Hematopoietic multipotent progenitor cell treated with erythropoietin and hydrocortisone succinate and interleukin-3 and kit ligand, for 4 days (in vitro differentiated cells): ENCODE results near the gene TUBB3.
"Not testable (repeated sequence)": the region's sequence is repeated elsewhere in the genome, so short reads cannot be mapped to it uniquely, and the experiment has no call there.

Experiments
- DNase-seq: peaks from one replicate; pipeline ENCODE4 v3.0.0-alpha.2; 2015

TUBB3 gene

GRCh38 chr16:89918453-89919347, 4.4 kb upstream of the TUBB3 start, which contains the start of gene MC1R:
Gene MC1R, plus strand, starts transcription at chr16:89918862. Its CDS starts 397 bp downstream, at chr16:89919259.
- peak; percentile 84 for DNase-seq

GRCh38 chr16:89919535-89920406, 3.4 kb upstream of the TUBB3 start:
- DNase-seq, result no peak

GRCh38 chr16:89920723-89921122, 2.4 kb upstream of the TUBB3 start:
- no peak for DNase-seq

- no peak for DNase-seq
Measured at GRCh38 chr16:89921131-89921701, 1.9 kb upstream of the TUBB3 start.

- peak; percentile 74 for DNase-seq
Measured at GRCh38 chr16:89921702-89922476, 1.3 kb upstream of the TUBB3 start.

DNA sequence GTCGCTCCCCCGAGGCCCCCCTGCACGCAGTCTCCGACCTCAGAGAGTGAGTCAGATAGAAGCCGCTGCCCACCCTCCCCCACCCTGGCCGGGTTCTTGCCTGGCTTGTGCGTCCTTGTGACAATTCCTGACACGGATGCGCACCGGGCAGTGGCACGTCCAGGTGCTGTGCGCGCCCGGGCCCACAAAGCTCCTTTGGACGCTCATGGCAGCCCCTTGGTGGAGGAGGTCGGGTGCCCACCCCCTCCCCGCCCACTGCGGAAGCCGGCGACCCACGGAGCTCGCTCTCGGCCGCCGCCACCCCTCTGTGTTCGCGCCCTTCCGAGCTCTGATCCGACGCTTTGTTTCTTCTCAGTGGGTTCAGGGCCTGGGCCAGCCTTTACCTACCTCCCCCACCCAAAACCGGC, 662 bp upstream of the TUBB3 start:
- DNase-seq, result peak; percentile 81

DNA sequence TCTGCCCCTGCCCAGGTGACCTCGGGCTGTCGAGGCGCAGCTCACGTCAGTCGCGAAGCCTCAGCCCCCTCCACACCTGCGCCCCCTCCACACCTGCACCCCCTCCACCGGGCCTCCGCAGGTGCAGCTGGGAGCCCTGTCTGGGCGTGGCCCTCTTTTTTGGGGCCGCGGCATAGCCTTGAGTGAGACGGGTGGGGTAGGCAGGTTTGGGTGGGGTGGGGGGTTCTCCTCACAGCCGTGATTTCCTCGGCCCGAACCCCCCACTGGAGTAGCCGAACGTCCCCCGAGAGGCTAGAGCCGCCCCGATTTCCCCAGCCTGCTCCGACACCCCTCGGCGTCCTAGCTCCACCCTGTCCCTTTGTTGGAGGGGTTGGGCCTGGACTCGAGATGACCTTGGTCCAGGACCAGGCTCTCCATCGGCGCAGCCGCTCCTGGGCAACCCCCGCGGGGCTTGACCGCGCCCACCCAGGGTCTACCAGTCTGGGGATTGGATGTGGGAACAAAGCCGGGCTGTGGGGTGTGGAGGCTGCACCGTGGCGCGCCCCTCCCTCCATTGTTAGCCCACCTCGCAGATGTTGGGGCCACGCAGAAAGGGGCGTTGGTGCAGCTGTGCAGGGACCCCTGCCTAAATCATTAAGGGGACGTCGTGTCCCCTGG, 626 bp downstream of the TUBB3 start:
- no peak for DNase-seq

DNA sequence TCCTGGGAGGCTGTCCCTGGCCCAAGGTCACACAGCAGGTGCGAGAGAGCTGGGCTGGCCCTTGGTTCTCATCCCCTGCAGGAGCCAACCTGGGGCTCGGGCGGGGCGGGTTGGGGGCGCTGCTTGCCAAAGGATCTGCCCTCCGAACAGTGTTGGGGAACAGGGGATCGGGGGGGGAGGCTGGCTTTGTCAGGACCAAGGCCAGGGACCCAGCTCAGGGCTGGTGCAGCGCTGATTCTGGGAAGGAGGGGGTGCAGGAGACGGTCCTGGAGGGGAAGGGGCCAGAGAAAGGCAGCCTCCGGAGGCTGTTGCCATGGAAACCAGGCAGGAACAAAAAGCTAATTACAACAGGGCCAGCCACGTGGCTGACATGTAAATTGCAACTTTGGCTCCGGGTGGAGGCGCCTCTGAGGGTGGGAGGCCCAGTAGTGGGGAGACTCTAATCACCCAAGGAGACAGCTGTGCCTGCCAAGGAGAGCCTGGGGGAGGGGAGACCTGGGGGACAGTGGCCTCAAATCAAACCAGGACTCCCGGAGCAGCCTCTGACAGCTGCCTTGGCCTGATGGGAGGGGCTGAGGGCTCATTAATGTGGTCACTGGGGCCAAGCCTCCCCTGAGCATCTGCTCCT, 1.3 kb downstream of the TUBB3 start:
- peak; percentile 70 for DNase-seq

GRCh38 chr16:89924925-89925307, 1.8 kb downstream of the TUBB3 start:
- DNase-seq, result no peak

GRCh38 chr16:89925596-89926079, 2.5 kb downstream of the TUBB3 start:
- DNase-seq, result no peak

- DNase-seq, result no peak
Measured at GRCh38 chr16:89931305-89931896, 8.3 kb downstream of the TUBB3 start.

GRCh38 chr16:89931964-89932363, 8.8 kb downstream of the TUBB3 start:
- no peak for DNase-seq

GRCh38 chr16:89934019-89934418, 10.9 kb downstream of the TUBB3 start:
- DNase-seq, result not testable (repeated sequence)

GRCh38 chr16:89934611-89935553, 11.7 kb downstream of the TUBB3 start:
- DNase-seq, result no peak

DNA sequence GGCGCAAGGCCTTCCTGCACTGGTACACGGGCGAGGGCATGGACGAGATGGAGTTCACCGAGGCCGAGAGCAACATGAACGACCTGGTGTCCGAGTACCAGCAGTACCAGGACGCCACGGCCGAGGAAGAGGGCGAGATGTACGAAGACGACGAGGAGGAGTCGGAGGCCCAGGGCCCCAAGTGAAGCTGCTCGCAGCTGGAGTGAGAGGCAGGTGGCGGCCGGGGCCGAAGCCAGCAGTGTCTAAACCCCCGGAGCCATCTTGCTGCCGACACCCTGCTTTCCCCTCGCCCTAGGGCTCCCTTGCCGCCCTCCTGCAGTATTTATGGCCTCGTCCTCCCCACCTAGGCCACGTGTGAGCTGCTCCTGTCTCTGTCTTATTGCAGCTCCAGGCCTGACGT, 12.5 kb downstream of the TUBB3 start:
- DNase-seq, result not testable (repeated sequence)

- no peak for DNase-seq
Measured at GRCh38 chr16:89936034-89936433, 12.9 kb downstream of the TUBB3 start.

DNA sequence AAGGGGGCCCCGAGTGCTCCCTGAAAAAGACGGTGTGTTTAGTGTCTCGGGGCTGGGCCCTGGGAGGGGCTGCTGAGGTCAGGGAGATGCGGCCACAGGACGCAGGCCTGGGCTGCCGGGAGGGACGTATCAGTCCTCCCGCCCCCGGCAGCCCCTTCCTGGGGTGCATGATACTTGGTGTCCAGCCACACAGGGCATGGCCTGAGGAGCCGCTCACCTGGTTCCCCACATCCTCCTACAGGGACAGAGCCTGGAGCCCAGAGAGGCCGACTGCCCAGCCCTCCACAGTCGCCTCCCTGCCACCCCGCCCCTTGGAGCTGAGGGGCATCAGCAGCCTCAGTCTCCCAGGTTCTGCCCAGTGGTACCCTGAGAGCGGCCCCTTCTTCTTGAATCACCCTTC, 13.4 kb downstream of the TUBB3 start:
- DNase-seq, result no peak

- no peak for DNase-seq
Measured at GRCh38 chr16:89936981-89937380, 13.8 kb downstream of the TUBB3 start.

DNA sequence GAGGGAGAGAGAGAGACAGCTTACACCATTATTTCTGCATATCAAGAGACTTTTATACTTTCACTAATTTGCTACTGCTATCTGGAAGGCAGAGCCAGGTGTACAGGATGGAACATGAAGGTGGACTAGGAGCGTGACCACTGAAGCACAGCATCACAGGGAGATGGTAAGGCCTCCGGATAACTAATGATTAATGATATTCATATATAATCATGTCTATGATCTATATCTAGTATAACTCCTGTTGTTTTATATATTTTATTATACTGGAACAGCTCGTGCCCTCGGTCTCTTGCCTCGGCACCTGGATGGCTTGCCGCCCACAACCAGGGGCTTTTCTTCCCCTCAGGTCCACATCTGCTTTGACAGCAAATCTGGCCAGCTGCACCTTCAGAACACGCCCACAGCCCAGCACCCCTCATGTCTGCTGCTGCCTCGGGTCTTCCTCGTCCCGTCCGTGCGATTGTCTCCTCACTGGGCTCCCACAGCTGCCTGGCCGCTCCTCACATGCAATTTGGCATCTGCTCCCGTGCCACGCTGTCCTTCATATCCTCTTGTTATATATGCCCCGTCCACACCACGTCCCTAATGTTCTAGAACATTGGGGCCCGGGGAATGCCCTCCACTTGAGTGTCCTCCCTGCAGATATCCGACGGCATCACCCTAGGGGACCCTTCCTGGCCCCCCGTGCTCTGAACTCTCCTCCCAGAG, 15.2 kb downstream of the TUBB3 start:
- no peak for DNase-seq
